WI38 (cell line): ENCODE results near the gene UBE2R2.

Experiments
- H3K4me3 ChIP-seq: 2 replicates; pipeline ENCODE4 v1.5.1; 2011; ENCODE audit warnings: low read depth, mild to moderate bottlenecking, control low read depth, low read length
- TF ChIP-seq, protein P1 (sequence below): IDR thresholded peaks from 2 replicates; pipeline ENCODE4 v1.5.1; 2012; ENCODE audit warnings: low read depth, mild to moderate bottlenecking, control low read depth, low read length

UBE2R2 gene

DNA sequence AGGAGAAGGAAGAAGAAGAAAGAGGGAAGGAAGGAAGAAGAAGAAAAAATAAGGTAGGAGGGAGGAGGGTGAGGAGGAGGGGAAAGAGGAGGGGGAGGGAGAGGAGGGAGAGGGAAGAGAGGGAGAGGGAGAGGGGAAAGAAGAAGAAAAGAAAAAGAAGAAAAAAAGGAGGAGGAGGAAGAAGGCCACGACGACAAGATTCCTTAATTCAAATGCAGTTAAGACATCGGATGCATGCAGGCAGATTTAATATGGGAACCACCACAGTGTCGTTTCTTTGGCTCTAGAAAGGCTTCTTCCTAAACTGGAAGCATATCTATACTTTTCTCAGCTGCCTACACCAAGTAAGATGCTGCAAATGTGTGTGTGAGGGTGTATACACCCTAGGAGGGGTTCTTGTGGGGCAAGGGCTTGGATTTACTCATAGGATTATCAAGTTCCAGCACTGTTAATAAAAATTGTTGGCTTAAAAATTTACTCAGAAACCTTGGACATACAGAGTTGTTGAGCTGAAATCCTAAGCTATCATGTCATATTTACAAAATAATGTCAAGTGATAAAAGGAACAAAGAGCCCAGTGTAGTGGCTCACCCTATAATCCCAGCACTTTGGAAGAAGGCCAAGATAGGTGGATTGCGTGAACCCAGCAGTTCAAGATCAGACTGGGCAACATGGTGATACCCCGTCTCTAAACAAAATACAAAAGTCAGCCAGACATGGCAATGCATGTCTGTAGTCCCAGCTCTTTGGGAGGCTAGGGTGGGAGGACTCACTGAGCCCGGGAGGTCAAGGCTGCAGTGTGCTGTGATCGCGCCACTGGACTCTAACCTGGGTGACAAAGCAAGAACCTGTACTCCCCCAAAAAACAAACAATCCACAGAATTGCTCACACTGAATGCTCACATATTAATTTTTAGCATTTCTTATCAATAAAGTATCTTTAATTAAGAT lies 123.2 kb downstream of the UBE2R2 start:
- H3K4me3 ChIP-seq: no peak overlapping the region
- TF ChIP-seq, protein P1, sequence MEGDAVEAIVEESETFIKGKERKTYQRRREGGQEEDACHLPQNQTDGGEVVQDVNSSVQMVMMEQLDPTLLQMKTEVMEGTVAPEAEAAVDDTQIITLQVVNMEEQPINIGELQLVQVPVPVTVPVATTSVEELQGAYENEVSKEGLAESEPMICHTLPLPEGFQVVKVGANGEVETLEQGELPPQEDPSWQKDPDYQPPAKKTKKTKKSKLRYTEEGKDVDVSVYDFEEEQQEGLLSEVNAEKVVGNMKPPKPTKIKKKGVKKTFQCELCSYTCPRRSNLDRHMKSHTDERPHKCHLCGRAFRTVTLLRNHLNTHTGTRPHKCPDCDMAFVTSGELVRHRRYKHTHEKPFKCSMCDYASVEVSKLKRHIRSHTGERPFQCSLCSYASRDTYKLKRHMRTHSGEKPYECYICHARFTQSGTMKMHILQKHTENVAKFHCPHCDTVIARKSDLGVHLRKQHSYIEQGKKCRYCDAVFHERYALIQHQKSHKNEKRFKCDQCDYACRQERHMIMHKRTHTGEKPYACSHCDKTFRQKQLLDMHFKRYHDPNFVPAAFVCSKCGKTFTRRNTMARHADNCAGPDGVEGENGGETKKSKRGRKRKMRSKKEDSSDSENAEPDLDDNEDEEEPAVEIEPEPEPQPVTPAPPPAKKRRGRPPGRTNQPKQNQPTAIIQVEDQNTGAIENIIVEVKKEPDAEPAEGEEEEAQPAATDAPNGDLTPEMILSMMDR: no peak

DNA sequence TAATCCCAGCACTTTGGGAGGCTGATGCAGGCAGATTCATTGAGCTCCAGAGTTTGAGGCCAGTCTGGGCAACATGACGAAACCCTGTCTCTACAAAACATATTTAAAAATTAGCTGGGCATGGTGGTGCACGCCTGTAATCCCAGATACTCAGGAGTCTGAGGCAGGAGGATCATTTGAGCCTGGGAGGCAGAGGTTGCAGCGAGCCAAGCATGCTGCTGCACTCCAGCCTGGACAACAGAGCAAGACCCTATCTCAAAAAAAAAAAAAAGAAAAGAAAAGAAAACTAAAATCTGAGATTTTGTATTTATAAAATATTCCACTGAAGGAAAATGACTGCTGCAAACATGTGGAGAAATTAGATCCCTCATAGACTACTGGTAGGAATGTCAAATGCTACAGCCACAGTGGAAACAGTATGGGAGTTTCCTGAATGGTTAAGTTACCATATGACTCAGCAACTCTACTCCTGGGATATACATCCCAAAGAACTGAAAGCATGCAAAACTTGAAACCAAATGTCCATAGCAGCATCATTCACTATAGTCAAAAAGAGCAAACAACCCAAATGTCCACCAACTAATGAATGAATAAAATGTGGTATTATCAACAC lies 125.6 kb downstream of the UBE2R2 start:
- TF ChIP-seq, protein P1: peak; percentile 33; the same call in 1 of the 2 replicates
- H3K4me3 ChIP-seq: no peak overlapping the region

DNA sequence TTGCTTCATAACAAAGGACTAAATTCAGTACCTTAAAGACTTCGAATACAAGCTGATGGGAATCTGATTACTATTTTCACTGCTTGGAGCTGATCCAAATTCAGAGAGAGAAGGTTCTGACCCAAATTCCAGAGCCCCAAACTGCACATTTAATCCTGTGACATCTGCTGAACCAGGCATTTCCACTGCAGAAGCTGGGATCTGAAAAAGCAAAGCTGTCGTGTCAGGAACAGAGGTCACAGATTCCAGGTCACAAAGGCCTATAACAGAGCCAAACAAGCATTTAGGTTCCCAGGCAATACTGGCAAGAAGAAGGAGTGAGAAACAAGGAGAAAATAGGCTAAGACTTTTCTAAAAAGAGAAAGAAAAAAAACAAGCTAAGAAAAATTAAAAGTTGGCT lies 126.4 kb downstream of the UBE2R2 start:
- no peak overlapping the region for H3K4me3 ChIP-seq
- TF ChIP-seq, protein P1: no peak

DNA sequence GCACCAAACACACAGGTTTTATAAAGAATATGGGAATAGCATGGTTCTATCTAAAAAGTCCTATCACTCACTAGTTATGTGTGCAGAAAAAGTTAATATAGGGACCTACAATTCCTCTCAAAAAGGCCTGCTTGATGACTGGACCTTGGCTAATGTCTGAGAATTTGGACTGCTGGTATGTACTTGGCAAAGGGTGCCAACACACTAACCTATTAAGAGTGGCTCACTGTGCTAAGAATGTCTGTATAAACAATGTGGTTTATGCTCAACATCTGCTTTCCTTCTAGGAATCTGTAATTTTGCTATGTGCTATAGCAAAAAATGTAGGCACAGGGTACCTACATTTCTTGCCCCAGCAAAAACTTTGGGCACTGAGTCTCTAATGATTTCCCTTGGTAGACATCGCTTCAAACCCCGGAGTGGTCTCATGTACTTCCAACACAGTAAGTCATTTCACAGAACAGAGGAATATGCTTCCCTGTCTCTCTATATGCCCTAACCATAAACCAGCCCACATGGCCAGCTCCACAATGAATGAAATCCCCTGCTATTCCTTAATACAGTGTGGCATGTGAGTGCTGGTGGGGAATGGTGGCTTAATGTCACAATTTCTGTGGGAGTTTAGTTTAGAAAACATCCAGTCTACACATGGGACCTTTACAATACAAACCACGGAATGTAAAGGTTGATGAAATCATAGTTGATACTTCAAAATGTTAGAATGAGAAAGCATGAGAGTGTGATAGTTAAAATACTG lies 130.0 kb downstream of the UBE2R2 start:
- TF ChIP-seq, protein P1: no peak
- no peak overlapping the region for H3K4me3 ChIP-seq

DNA sequence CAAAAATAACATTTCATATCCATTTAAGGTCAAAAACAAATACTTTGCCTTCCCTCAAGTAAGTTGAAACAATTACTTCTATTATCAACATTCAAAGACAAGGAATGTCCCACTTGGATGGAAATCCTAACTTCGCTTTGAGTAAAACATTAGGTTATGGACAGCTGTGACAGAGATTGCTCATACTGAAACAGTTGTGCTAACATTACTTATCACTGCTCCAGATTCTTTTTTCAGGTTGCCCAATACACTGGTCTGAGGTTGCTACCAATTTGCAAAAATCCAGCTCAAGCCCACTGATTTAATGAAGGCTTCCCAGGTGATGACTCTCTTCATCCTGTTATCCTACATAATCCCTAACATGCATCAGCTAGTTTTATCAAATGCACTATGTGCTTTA lies 133.4 kb downstream of the UBE2R2 start:
- TF ChIP-seq, protein P1: no peak
- no peak overlapping the region for H3K4me3 ChIP-seq

DNA sequence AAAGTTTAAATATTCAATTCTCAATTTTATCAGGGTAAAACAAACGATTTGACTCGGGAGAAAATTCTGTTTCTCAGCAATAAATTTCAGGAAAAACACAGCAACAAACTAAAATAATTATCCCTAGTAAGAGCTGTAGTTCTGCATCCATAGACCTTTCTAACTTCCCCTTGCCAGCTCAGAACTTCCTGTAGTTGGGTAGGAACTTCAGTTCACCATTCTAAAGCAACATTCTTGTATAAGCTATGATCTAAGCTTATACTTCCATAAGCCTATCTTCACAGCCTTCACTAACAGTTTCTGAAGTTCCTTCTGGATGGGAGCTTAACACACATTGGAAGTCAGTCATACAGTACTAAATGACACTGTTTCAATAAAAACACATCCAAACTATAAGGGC lies 135.1 kb downstream of the UBE2R2 start:
- no peak overlapping the region for H3K4me3 ChIP-seq
- TF ChIP-seq, protein P1: no peak
